IMR-90 (cell line): ENCODE results near the gene GNB5. TPM values are rescaled to one million over a fixed set of nuclear protein-coding genes. Genes with fewer than 3 reads are reported as not detected.

Experiments
- ATAC-seq: fragments of 200-7000 bp; cut with Tn5 transposase; 2 replicates; pipeline ENCODE4 v1.9.1; 2020; ENCODE audit warnings: low read depth, mild to moderate bottlenecking, moderate library complexity
- BruUV-seq: library from RNA; stranded (reverse); fragments of 400-500 nt; replicated peaks from 2 replicates; lab custom pipeline; 2021; lab: Mats Ljungman, UMichigan
- CTCF ChIA-PET: fragments of 300-600 bp; formaldehyde crosslinking; extraction: SDS; loops from one replicate; lab custom pipeline; 2021; ENCODE audit warnings: antibody characterized with exemption; lab: Yijun Ruan, JAX
- POLR2A ChIA-PET: fragments of 300-600 bp; sonication (Branson Sonifier 250); formaldehyde crosslinking; loops from one replicate; lab custom pipeline; 2022; ENCODE audit warnings: antibody characterized with exemption; ENCODE audit not compliant: unreplicated experiment; lab: Charles Lee
- DNase-seq: peaks from one replicate; pipeline ENCODE4 v3.0.0; 2013
- H2AFZ ChIP-seq: replicated peaks from 2 replicates; pipeline ENCODE3; 2013; ENCODE audit warnings: low read length, mild to moderate bottlenecking; ENCODE audit not compliant: poor library complexity
- H2AK5ac ChIP-seq: 2 replicates; pipeline ENCODE4 v1.6.1; 2013; ENCODE audit warnings: low read depth, low read length, inconsistent platforms
- H2AK9ac ChIP-seq: replicated peaks from 2 replicates; pipeline ENCODE3; 2013; ENCODE audit warnings: mild to moderate bottlenecking, low read depth, low read length, moderate library complexity; ENCODE audit not compliant: poor library complexity
- H2BK120ac ChIP-seq: 2 replicates; pipeline ENCODE4 v1.6.1; 2013; ENCODE audit warnings: low read depth, low read length, inconsistent platforms
- H2BK15ac ChIP-seq: 3 replicates; pipeline ENCODE4 v1.6.1; 2013; ENCODE audit warnings: low read depth, low read length, inconsistent platforms
- H2BK20ac ChIP-seq: 2 replicates; pipeline ENCODE4 v1.6.1; 2013; ENCODE audit warnings: low read depth, mild to moderate bottlenecking, inconsistent platforms, low read length, moderate library complexity
- H2BK5ac ChIP-seq: 2 replicates; pipeline ENCODE4 v1.6.1; 2013; ENCODE audit warnings: mild to moderate bottlenecking, low read depth, low read length, inconsistent platforms; ENCODE audit not compliant: poor library complexity, severe bottlenecking
- H3K14ac ChIP-seq: replicated peaks from 2 replicates; pipeline ENCODE4 v1.6.1; 2013; ENCODE audit warnings: low read depth, low read length, inconsistent platforms
- H3K18ac ChIP-seq: 2 replicates; pipeline ENCODE4 v1.6.1; 2013; ENCODE audit warnings: low read depth, low read length, control low read depth
- H3K23ac ChIP-seq: 2 replicates; pipeline ENCODE4 v1.6.1; 2013; ENCODE audit warnings: low read depth, low read length, inconsistent platforms
- H3K27ac ChIP-seq: 2 replicates; pipeline ENCODE4 v1.5.1; 2013; ENCODE audit warnings: mild to moderate bottlenecking, control low read depth, low read length; ENCODE audit not compliant: insufficient read depth
- H3K27me3 ChIP-seq: 2 replicates; pipeline ENCODE4 v1.6.1; 2013; ENCODE audit warnings: low read length; ENCODE audit not compliant: control insufficient read depth, insufficient read depth
- H3K36me3 ChIP-seq: 2 replicates; pipeline ENCODE4 v1.6.1; 2013; ENCODE audit warnings: low read length, mixed read lengths; ENCODE audit not compliant: control insufficient read depth, insufficient read depth
- H3K4ac ChIP-seq: 2 replicates; pipeline ENCODE4 v1.6.1; 2013; ENCODE audit warnings: low read depth, low read length, inconsistent platforms
- H3K4me1 ChIP-seq: 2 replicates; pipeline ENCODE4 v1.6.1; 2013; ENCODE audit warnings: low read length, mixed read lengths; ENCODE audit not compliant: control insufficient read depth, insufficient read depth
- H3K4me2 ChIP-seq: 2 replicates; pipeline ENCODE4 v1.6.1; 2013; ENCODE audit warnings: low read depth, mild to moderate bottlenecking, control low read depth, low read length, moderate library complexity
- H3K4me3 ChIP-seq: 2 replicates; pipeline ENCODE4 v1.5.1; 2013; ENCODE audit warnings: low read depth, mild to moderate bottlenecking, control low read depth, low read length, moderate library complexity; ENCODE audit not compliant: insufficient read depth
- H3K56ac ChIP-seq: 2 replicates; pipeline ENCODE4 v1.6.1; 2013; ENCODE audit warnings: low read length, inconsistent platforms; ENCODE audit not compliant: insufficient read depth; ENCODE audit errors: extremely low read depth
- H3K79me1 ChIP-seq, 2 experiments: 2 replicates each; pipeline ENCODE4 v1.6.1; 2013; ENCODE audit warnings: low read length in 2 of 2, inconsistent platforms in 1 of 2, low read depth in 1 of 2
- H3K9ac ChIP-seq: 2 replicates; pipeline ENCODE4 v1.6.1; 2013; ENCODE audit warnings: low read depth, low read length, control low read depth
- H3K9me1 ChIP-seq: 2 replicates; pipeline ENCODE4 v1.6.1; 2013; ENCODE audit warnings: low read length, inconsistent platforms; ENCODE audit not compliant: insufficient read depth
- H3K9me3 ChIP-seq: 2 replicates; pipeline ENCODE4 v1.6.1; 2013; ENCODE audit warnings: low read length; ENCODE audit not compliant: control insufficient read depth, insufficient read depth
- H4K20me1 ChIP-seq: 2 replicates; pipeline ENCODE4 v1.6.1; 2013; ENCODE audit warnings: low read length, inconsistent platforms; ENCODE audit not compliant: insufficient read depth
- H4K5ac ChIP-seq: 2 replicates; pipeline ENCODE4 v1.6.1; 2013; ENCODE audit warnings: mild to moderate bottlenecking, low read depth, low read length, control low read depth
- H4K8ac ChIP-seq, 2 experiments: 2 replicates each; pipeline ENCODE4 v1.6.1; 2013; ENCODE audit warnings: low read depth in 2 of 2, low read length in 2 of 2, control low read depth in 1 of 2, inconsistent platforms in 1 of 2
- H4K91ac ChIP-seq: 2 replicates; pipeline ENCODE4 v1.6.1; 2013; ENCODE audit warnings: low read depth, low read length, inconsistent platforms; ENCODE audit not compliant: insufficient read depth
- BHLHE40 ChIP-seq: fragments of 150-350 bp; IDR thresholded peaks from 2 replicates; pipeline ENCODE4 v1.6.1; 2016; ENCODE audit warnings: mild to moderate bottlenecking, low read depth, low read length
- CEBPB ChIP-seq: IDR thresholded peaks from 2 replicates; pipeline ENCODE4 v1.6.1; 2012; ENCODE audit warnings: low read depth, low read length, improper control_type of control experiment
- CTCF ChIP-seq: conservative IDR thresholded peaks from 2 replicates; pipeline ENCODE4 v1.5.1; 2012; ENCODE audit warnings: mild to moderate bottlenecking, low read depth, low read length, improper control_type of control experiment
- ELK1 ChIP-seq: fragments of 150-350 bp; IDR thresholded peaks from 2 replicates; pipeline ENCODE4 v1.6.1; 2016; ENCODE audit warnings: low read depth, mild to moderate bottlenecking, low read length, moderate library complexity, borderline replicate concordance
- MAFK ChIP-seq: IDR thresholded peaks from 2 replicates; pipeline ENCODE4 v1.6.1; 2012; ENCODE audit warnings: low read depth, low read length, improper control_type of control experiment
- RCOR1 ChIP-seq: IDR thresholded peaks from 2 replicates; pipeline ENCODE4 v1.6.1; 2012; ENCODE audit warnings: mild to moderate bottlenecking, low read length, improper control_type of control experiment; ENCODE audit not compliant: insufficient replicate concordance
- RFX5 ChIP-seq: IDR thresholded peaks from 2 replicates; pipeline ENCODE4 v1.8.0; 2012; ENCODE audit warnings: low read depth, mild to moderate bottlenecking, low read length, moderate library complexity
- SMC3 ChIP-seq: fragments of 150-350 bp; IDR thresholded peaks from 2 replicates; pipeline ENCODE4 v1.6.1; 2016; ENCODE audit warnings: low read depth, mild to moderate bottlenecking, antibody characterized with exemption, low read length, moderate library complexity
- WGBS, 2 experiments: methylation state at CpG; one replicate each; pipeline versions ENCODE4 v1.1.5 to v1.1.7; 2013; ENCODE audit warnings: missing lambda C conversion rate in 2 of 2; ENCODE audit not compliant: insufficient read length in 1 of 2; ENCODE audit errors: extremely low coverage in 2 of 2; 5-methylcytosine and 5-hydroxymethylcytosine counted together
- dilution Hi-C: fragments of 300-500 bp; cut with HindIII; formaldehyde crosslinking; loops from one replicate; pipeline ENCODE4 v1.14.3; 2018; ENCODE audit warnings: low sequenced_read_pairs; ENCODE audit not compliant: unreplicated experiment
- in situ Hi-C: fragments of 300-500 bp; cut with MboI; formaldehyde crosslinking; loops from 3 replicates; pipeline ENCODE4 v1.14.3; 2019; ENCODE audit warnings: low sequenced_read_pairs, inconsistent platforms, mixed read lengths
- intact Hi-C: fragments of 100-400 bp; cut with micrococcal nuclease; formaldehyde crosslinking; loops from 2 replicates; pipeline ENCODE4 v1.10.0; 2022
- polyA plus RNA-seq, 3 experiments: library from polyadenylated mRNA; depleted of rRNA; stranded (reverse); fragments of >200 nt; gene quantifications; 2 replicates each; pipeline ENCODE4 v1.2.3, GENCODE V29; 2012; ENCODE audit warnings: low replicate concordance in 1 of 3
- total RNA-seq: library from RNA; depleted of rRNA; stranded (reverse); fragments of >200 nt; gene quantifications from 2 replicates; pipeline ENCODE4 v1.2.3, GENCODE V29; 2012

The GNB5 gene
- total and polyA plus RNA-seq, 2 of the 4 experiments (the other 2 are of a cell fraction): 27.7 to 33.2 TPM

- no peak for ATAC-seq
Measured at GRCh38 chr15:52186651-52187486, 4.3 kb downstream of the GNB5 start.

More at GRCh38 chr15:52186651-52187486, 4.3 kb downstream of the GNB5 start:
- Histone ChIP-seq H3K4ac (no peak overlapping the region), H3K56ac (no peak overlapping the region), H3K27ac (no peak overlapping the region), H3K18ac (no peak overlapping the region), H2AK9ac (peak overlapping the region; percentile 39), H3K27me3 (peaks cover 5% of the 10 kb centered on the region), H3K4me3 (no peak overlapping the region), H3K4me2 (no peak overlapping the region), H3K4me1 (no peaks in the 10 kb centered on the region), H2AK5ac (no peak overlapping the region), H4K5ac (no peak overlapping the region), H3K79me1 (no peaks in the 10 kb centered on the region), H2BK15ac (no peak overlapping the region), H2BK120ac (no peak overlapping the region), H4K8ac (no peak overlapping the region), H4K91ac (no peak overlapping the region), H3K9me1 (no peaks in the 10 kb centered on the region), H3K23ac (no peak overlapping the region), H3K9me3 (no peaks in the 10 kb centered on the region), H4K20me1 (no peaks in the 10 kb centered on the region), H3K36me3 (no peaks in the 10 kb centered on the region), H2BK5ac (no peak overlapping the region), H2AFZ (peak overlapping the region; percentile 3), H3K9ac (no peak overlapping the region), H2BK20ac (no peak overlapping the region), H3K14ac (no peak overlapping the region)
- POLR2A ChIA-PET: interaction anchor here (0.6 kb wide), 1 partner anchor 1564 kb away, joined by 3 read pairs; no protein-coding TSS in a partner anchor
- BruUV-seq: no TSS peak
- dilution Hi-C loops (no loop called here), in situ Hi-C loops (no loop called here), intact Hi-C loops (no loop called here)
- CTCF ChIA-PET: interaction anchor here (0.6 kb wide), 1 partner anchor 190 kb away, joined by 4 read pairs; no protein-coding TSS in a partner anchor
- no peak for TF ChIP-seq MAFK
- no peak for TF ChIP-seq ELK1
- no peak for TF ChIP-seq RCOR1
- TF ChIP-seq CEBPB: no peak
- TF ChIP-seq BHLHE40: no peak
- TF ChIP-seq CTCF: no peak
- TF ChIP-seq RFX5: no peak
- TF ChIP-seq SMC3: no peak
- 78% methylated on average over 6 of the region's 11 CpGs; no CpG with 5 or more reads in 1 of the 2 experiments for WGBS, 2 experiments
- no peak for DNase-seq
